SK-N-SH treated with all-trans-retinoic acid at 6 μM for 48 hours (cell line): ENCODE measurements around the gene GDF2.

Experiments used
- ATAC-seq: fragments of 200-7000 bp; cut with Tn5 transposase; 3 replicates; pipeline ENCODE4 v1.9.1; 2020; ENCODE audit warnings: mild to moderate bottlenecking, moderate library complexity
- BACH2 ChIP-seq: fragments of 250-450 bp; sonication (Bioruptor Pico); IDR thresholded peaks from 2 replicates; pipeline ENCODE4 v1.9.0; 2021; ENCODE audit warnings: mild to moderate bottlenecking, borderline replicate concordance
- CSDC2 ChIP-seq: fragments of 250-450 bp; sonication (Bioruptor Pico); IDR thresholded peaks from 2 replicates; pipeline ENCODE4 v1.5.0; 2020; ENCODE audit warnings: mild to moderate bottlenecking, moderate library complexity
- CSRNP3 ChIP-seq: fragments of 250-450 bp; sonication (Bioruptor Pico); IDR thresholded peaks from 2 replicates; pipeline ENCODE4 v1.5.1; 2021; ENCODE audit warnings: mild to moderate bottlenecking, moderate library complexity
- ESRRG ChIP-seq: fragments of 250-450 bp; sonication (Bioruptor Pico); IDR thresholded peaks from 2 replicates; pipeline ENCODE4 v1.6.1; 2021; ENCODE audit warnings: mild to moderate bottlenecking
- ISL1 ChIP-seq: fragments of 250-450 bp; sonication (Bioruptor Pico); IDR thresholded peaks from 2 replicates; pipeline ENCODE4 v2.1.2; 2022; ENCODE audit warnings: mild to moderate bottlenecking, moderate library complexity
- OSR1 ChIP-seq: fragments of 250-450 bp; sonication (Bioruptor Pico); IDR thresholded peaks from 2 replicates; pipeline ENCODE4 v1.8.0; 2022; ENCODE audit warnings: moderate library complexity, mild to moderate bottlenecking, inconsistent platforms
- PATZ1 ChIP-seq: fragments of 250-450 bp; sonication (Bioruptor Pico); IDR thresholded peaks from 2 replicates; pipeline ENCODE4 v1.8.0; 2020; ENCODE audit warnings: mild to moderate bottlenecking, moderate library complexity, borderline replicate concordance
- POU6F1 ChIP-seq: fragments of 250-450 bp; sonication (Bioruptor Pico); IDR thresholded peaks from 2 replicates; pipeline ENCODE4 v1.8.0; 2021; ENCODE audit warnings: low read depth, mild to moderate bottlenecking, moderate library complexity, borderline replicate concordance
- PPARA ChIP-seq: fragments of 250-450 bp; sonication (Bioruptor Pico); IDR thresholded peaks from 2 replicates; pipeline ENCODE4 v1.5.0; 2020; ENCODE audit warnings: mild to moderate bottlenecking, borderline replicate concordance
- RARB ChIP-seq: fragments of 250-450 bp; sonication (Bioruptor Pico); IDR thresholded peaks from 2 replicates; pipeline ENCODE4 v1.8.0; 2021; ENCODE audit warnings: mild to moderate bottlenecking, moderate library complexity
- SNAI2 ChIP-seq: fragments of 250-450 bp; sonication (Bioruptor Pico); IDR thresholded peaks from 2 replicates; pipeline ENCODE4 v1.5.0; 2020; ENCODE audit warnings: mild to moderate bottlenecking, moderate library complexity
- TCF4 ChIP-seq: fragments of 250-450 bp; sonication (Bioruptor Pico); IDR thresholded peaks from 2 replicates; pipeline ENCODE4 v1.8.0; 2021; ENCODE audit warnings: mild to moderate bottlenecking, moderate library complexity, borderline replicate concordance
- TOX ChIP-seq: fragments of 250-450 bp; sonication (Bioruptor Pico); IDR thresholded peaks from 2 replicates; pipeline ENCODE4 v1.8.0; 2021; ENCODE audit warnings: mild to moderate bottlenecking, moderate library complexity, borderline replicate concordance
- TSHZ2 ChIP-seq: fragments of 250-450 bp; sonication (Bioruptor Pico); IDR thresholded peaks from 2 replicates; pipeline ENCODE4 v1.5.0; 2020; ENCODE audit warnings: mild to moderate bottlenecking, moderate library complexity
- ZC3H10 ChIP-seq: fragments of 250-450 bp; sonication (Bioruptor Pico); IDR thresholded peaks from 2 replicates; pipeline ENCODE4 v1.5.1; 2021; ENCODE audit warnings: mild to moderate bottlenecking, moderate library complexity
- ZFP3 ChIP-seq: fragments of 250-450 bp; sonication (Bioruptor Pico); IDR thresholded peaks from 2 replicates; pipeline ENCODE4 v1.5.0; 2020; ENCODE audit warnings: mild to moderate bottlenecking, moderate library complexity
- ZFP30 ChIP-seq: fragments of 450-650 bp; formaldehyde crosslinking; IDR thresholded peaks from 2 replicates; pipeline ENCODE4 v1.5.0; 2022; ENCODE audit warnings: mild to moderate bottlenecking, moderate library complexity
- ZNF565 ChIP-seq: fragments of 450-650 bp; formaldehyde crosslinking; conservative IDR thresholded peaks from 2 replicates; pipeline ENCODE4 v1.5.0; 2020; ENCODE audit warnings: low read depth, mild to moderate bottlenecking, moderate library complexity
- ZNF70 ChIP-seq: fragments of 450-650 bp; formaldehyde crosslinking; IDR thresholded peaks from 2 replicates; pipeline ENCODE4 v1.5.0; 2020; ENCODE audit warnings: mild to moderate bottlenecking, moderate library complexity
- ZNF8 ChIP-seq: fragments of 450-650 bp; formaldehyde crosslinking; IDR thresholded peaks from 2 replicates; pipeline ENCODE4 v1.5.0; 2020; ENCODE audit warnings: mild to moderate bottlenecking, moderate library complexity

GDF2 gene

GRCh38 chr10:47346581-47347302 lies 24.5 kb downstream of the GDF2 start:
- ATAC-seq: no peak

GRCh38 chr10:47347303-47347675 lies 25.0 kb downstream of the GDF2 start:
- no peak for ATAC-seq
- TF ChIP-seq ISL1 (CRISPR knock-in tag): no peak
- TF ChIP-seq OSR1 (CRISPR knock-in tag): no peak
- TF ChIP-seq ZFP3: no peak

More at GRCh38 chr10:47346581-47347302, 24.5 kb downstream of the GDF2 start:
- TF ChIP-seq ZNF70 (no peak), PPARA (CRISPR knock-in tag) (no peak), OSR1 (CRISPR knock-in tag) (no peak), ZFP3 (no peak), TSHZ2 (CRISPR knock-in tag) (no peak), TCF4 (CRISPR knock-in tag) (no peak), ZNF565 (CRISPR knock-in tag) (no peak), BACH2 (no peak), RARB (no peak), POU6F1 (CRISPR knock-in tag) (no peak)

GRCh38 chr10:47348138-47348651 lies 25.9 kb downstream of the GDF2 start, which contains the start of gene RBP3:
Gene RBP3, plus strand, starts transcription at chr10:47348363. Its CDS starts 122 bp downstream, at chr10:47348485.
- no peak for ATAC-seq
- TF ChIP-seq CSDC2 (CRISPR knock-in tag): no peak
- TF ChIP-seq BACH2: no peak
- TF ChIP-seq ZFP3: no peak
- TF ChIP-seq ZNF565 (CRISPR knock-in tag): no peak
- TF ChIP-seq ZNF70: no peak
- TF ChIP-seq POU6F1 (CRISPR knock-in tag): no peak
- TF ChIP-seq ZNF8 (CRISPR knock-in tag): no peak
- no peak for TF ChIP-seq CSRNP3
- no peak for TF ChIP-seq ESRRG (CRISPR knock-in tag)
- TF ChIP-seq ZFP30 (CRISPR knock-in tag): no peak
- TF ChIP-seq SNAI2 (CRISPR knock-in tag): no peak
- no peak for TF ChIP-seq ZC3H10
- TF ChIP-seq TOX (CRISPR knock-in tag): no peak
- no peak for TF ChIP-seq RARB
- TF ChIP-seq TSHZ2 (CRISPR knock-in tag): no peak
- no peak for TF ChIP-seq OSR1 (CRISPR knock-in tag)
- TF ChIP-seq PATZ1: no peak
- no peak for TF ChIP-seq PPARA (CRISPR knock-in tag)
- TF ChIP-seq TCF4 (CRISPR knock-in tag): no peak
